ENCODE results near the gene GLI3. TPM values are rescaled to one million over a fixed set of nuclear protein-coding genes. Genes with fewer than 3 reads are reported as not detected.
A peak's percentile ranks its signal among the peaks of the same experiment; 100 is the strongest.

The GLI3 gene
- total and polyA plus RNA-seq, 2 experiments from 2014 or later = 4.0 to 5.2 TPM

DNA sequence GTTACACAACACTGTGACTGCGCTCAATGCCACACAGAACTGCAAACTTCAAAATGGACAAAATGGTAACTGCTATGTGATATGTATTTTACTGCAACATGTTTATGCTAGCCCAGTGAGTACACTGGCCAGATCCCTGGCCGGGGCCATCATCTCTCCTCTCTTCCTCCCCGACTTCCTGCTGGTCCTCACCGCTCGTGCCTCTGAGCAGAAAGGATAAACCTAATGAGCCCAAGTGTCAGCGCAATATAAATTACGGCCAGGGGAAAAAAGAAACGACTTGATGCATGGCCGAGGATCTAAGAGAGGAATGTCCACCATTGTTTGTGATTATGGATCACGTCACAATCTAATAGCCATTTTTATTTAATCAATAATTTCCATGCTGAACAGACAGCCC lies 225.2 kb downstream of the GLI3 start:
- Histone ChIP-seq H3K4me1 (ENCODE audit: insufficient read depth) (peaks cover 9% of the 10 kb centered on the region; the same call in 1 of the 2 replicates), H3K36me3 (ENCODE audit: low read depth) (0 out of 2 replicates have a peak, but pooled peaks cover 3% of the 10 kb centered on the region), H3K9me3 (ENCODE audit: low read depth) (no peaks in the 10 kb centered on the region), H4K20me1 (ENCODE audit: insufficient read depth) (no peaks in the 10 kb centered on the region), H3K4me2 (ENCODE audit: unreplicated experiment) (no peak overlapping the region), H3K27me3 (replicated peaks; ENCODE audit: insufficient read depth) (no peaks in the 10 kb centered on the region), H3F3A (ENCODE audit: insufficient read depth) (no peaks in the 10 kb centered on the region), H3K9ac (no peak overlapping the region), H3K79me2 (ENCODE audit: insufficient read depth) (no peaks in the 10 kb centered on the region), H3K9me2 (ENCODE audit: insufficient read depth) (no peaks in the 10 kb centered on the region), H3K27ac (no peak overlapping the region), H2AFZ (no peak overlapping the region), H3K4me3 (no peak overlapping the region)
- no peak for DNase-seq
- TF ChIP-seq EZH2 (IDR thresholded peaks at IDR 0.05; ENCODE audit: insufficient read depth, poor library complexity, severe bottlenecking) (no peak), EZH2phosphoT487 (IDR thresholded peaks at IDR 0.05; ENCODE audit: insufficient read depth, low read depth) (no peak)
- in situ Hi-C loops (cut with MboI) = no loop called here
- 91 to 93% methylated on average over 10 of the region's 10 CpGs for WGBS, 2 experiments (ENCODE audit: low coverage in 1 of 2, low lambda C conversion rate in 2 of 2, missing lambda C conversion rate in 2 of 2)

- no peaks in the 10 kb centered on the region for H3F3A ChIP-seq (ENCODE audit: insufficient read depth)
- no peak overlapping the region for H2AFZ ChIP-seq
- H4K20me1 ChIP-seq (ENCODE audit: insufficient read depth) = no peaks in the 10 kb centered on the region
- H3K27me3 ChIP-seq (replicated peaks; ENCODE audit: insufficient read depth) = no peaks in the 10 kb centered on the region
- H3K27ac ChIP-seq = no peak overlapping the region
- H3K79me2 ChIP-seq (ENCODE audit: insufficient read depth) = no peaks in the 10 kb centered on the region
- H3K9me2 ChIP-seq (ENCODE audit: insufficient read depth) = no peaks in the 10 kb centered on the region
- peaks cover 9% of the 10 kb centered on the region; the same call in 1 of the 2 replicates for H3K4me1 ChIP-seq (ENCODE audit: insufficient read depth)
- no peak for TF ChIP-seq EZH2 (IDR thresholded peaks at IDR 0.05; ENCODE audit: insufficient read depth, poor library complexity, severe bottlenecking)
- TF ChIP-seq EZH2phosphoT487 (IDR thresholded peaks at IDR 0.05; ENCODE audit: insufficient read depth, low read depth) = no peak
- H3K9me3 ChIP-seq (ENCODE audit: low read depth) = no peaks in the 10 kb centered on the region
- no peak overlapping the region for H3K4me3 ChIP-seq
- no peak overlapping the region for H3K9ac ChIP-seq
- 0 out of 2 replicates have a peak, but pooled peaks cover 3% of the 10 kb centered on the region for H3K36me3 ChIP-seq (ENCODE audit: low read depth)
- peak; percentile 36 for DNase-seq
- H3K4me2 ChIP-seq (ENCODE audit: unreplicated experiment) = no peak overlapping the region
- in situ Hi-C loops (cut with MboI) = no loop called here
Measured at GRCh38 chr7:42010751-42011150, 226.3 kb downstream of the GLI3 start.

- no peak overlapping the region for H2AFZ ChIP-seq
- no peaks in the 10 kb centered on the region for H4K20me1 ChIP-seq (ENCODE audit: insufficient read depth)
- H3K9me2 ChIP-seq (ENCODE audit: insufficient read depth) = no peaks in the 10 kb centered on the region
- in situ Hi-C loops (cut with MboI) = no loop called here
- H3K4me3 ChIP-seq = no peak overlapping the region
- WGBS, 2 experiments (ENCODE audit: low coverage in 1 of 2, low lambda C conversion rate in 2 of 2, missing lambda C conversion rate in 2 of 2) = 85 to 86% methylated on average over 3 of the region's 3 CpGs
- H3K4me1 ChIP-seq (ENCODE audit: insufficient read depth) = peaks cover 9% of the 10 kb centered on the region; the same call in 1 of the 2 replicates
- H3F3A ChIP-seq (ENCODE audit: insufficient read depth) = no peaks in the 10 kb centered on the region
- H3K27me3 ChIP-seq (replicated peaks; ENCODE audit: insufficient read depth) = no peaks in the 10 kb centered on the region
- H3K9ac ChIP-seq = no peak overlapping the region
- no peak for DNase-seq
- H3K27ac ChIP-seq = no peak overlapping the region
- H3K4me2 ChIP-seq (ENCODE audit: unreplicated experiment) = no peak overlapping the region
- no peaks in the 10 kb centered on the region for H3K36me3 ChIP-seq (ENCODE audit: low read depth)
- no peak for TF ChIP-seq EZH2phosphoT487 (IDR thresholded peaks at IDR 0.05; ENCODE audit: insufficient read depth, low read depth)
- no peak for TF ChIP-seq EZH2 (IDR thresholded peaks at IDR 0.05; ENCODE audit: insufficient read depth, poor library complexity, severe bottlenecking)
- no peaks in the 10 kb centered on the region for H3K9me3 ChIP-seq (ENCODE audit: low read depth)
- H3K79me2 ChIP-seq (ENCODE audit: insufficient read depth) = no peaks in the 10 kb centered on the region
Measured at GRCh38 chr7:42006801-42007513, 230.1 kb downstream of the GLI3 start.

DNA sequence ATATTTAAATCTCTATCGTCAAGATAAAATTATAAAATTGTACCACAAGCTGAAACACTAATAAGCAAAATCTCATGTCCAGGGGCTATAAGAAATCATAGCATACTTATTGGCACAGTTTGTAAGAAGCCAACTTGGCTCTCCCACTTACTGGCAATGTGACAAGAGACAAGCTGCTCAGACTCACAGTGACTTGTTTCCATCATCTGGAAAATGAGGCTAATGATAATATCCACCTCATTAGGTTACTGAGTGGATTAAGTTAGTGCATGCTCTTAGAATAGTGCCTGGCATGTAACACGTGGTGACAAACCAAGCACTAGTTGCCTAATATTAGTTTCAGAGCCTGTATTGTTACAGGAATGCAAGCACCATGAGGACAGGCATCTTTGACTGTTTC lies 234.4 kb downstream of the GLI3 start:
- in situ Hi-C loops (cut with MboI) = no loop called here
- H3F3A ChIP-seq (ENCODE audit: insufficient read depth) = no peaks in the 10 kb centered on the region; the same call in 1 of the 2 replicates
- H3K79me2 ChIP-seq (ENCODE audit: insufficient read depth) = no peaks in the 10 kb centered on the region
- H2AFZ ChIP-seq = no peak overlapping the region
- no peak overlapping the region for H3K27ac ChIP-seq
- H3K4me3 ChIP-seq = no peak overlapping the region
- peaks cover 3% of the 10 kb centered on the region for H3K4me1 ChIP-seq (ENCODE audit: insufficient read depth)
- no peaks in the 10 kb centered on the region for H3K9me2 ChIP-seq (ENCODE audit: insufficient read depth)
- H3K4me2 ChIP-seq (ENCODE audit: unreplicated experiment) = no peak overlapping the region
- H3K27me3 ChIP-seq (replicated peaks; ENCODE audit: insufficient read depth) = no peaks in the 10 kb centered on the region
- no peaks in the 10 kb centered on the region for H3K36me3 ChIP-seq (ENCODE audit: low read depth)
- WGBS, 2 experiments (ENCODE audit: low coverage in 1 of 2, low lambda C conversion rate in 2 of 2, missing lambda C conversion rate in 2 of 2) = 50 to 58% methylated on average over 2 of the region's 2 CpGs
- TF ChIP-seq EZH2phosphoT487 (IDR thresholded peaks at IDR 0.05; ENCODE audit: insufficient read depth, low read depth) (no peak), EZH2 (IDR thresholded peaks at IDR 0.05; ENCODE audit: insufficient read depth, poor library complexity, severe bottlenecking) (no peak)
- H3K9ac ChIP-seq = no peak overlapping the region
- no peaks in the 10 kb centered on the region for H3K9me3 ChIP-seq (ENCODE audit: low read depth)
- DNase-seq = no peak
- no peaks in the 10 kb centered on the region for H4K20me1 ChIP-seq (ENCODE audit: insufficient read depth)

Measured in GM23248 (cell line).